Activated CD4-positive, CD25-positive, alpha-beta regulatory T cell (primary cell): Measurements from ENCODE around the gene NCBP2.

Experiments used
- DNase-seq, 4 experiments: peaks; one replicate each; lab custom pipeline; 2025; lab: John Stamatoyannopoulos, UW

NCBP2 gene

GRCh38 chr3:196941729-196942225, 551 bp downstream of the NCBP2 start:
- peak; percentile 23 to 46 (median 35) for DNase-seq

- DNase-seq = no peak
Observed at GRCh38 chr3:196938576-196938975, 3.8 kb downstream of the NCBP2 start.

- no peak for DNase-seq
Observed at GRCh38 chr3:196938124-196938523, 4.2 kb downstream of the NCBP2 start.

- DNase-seq = no peak
Observed at GRCh38 chr3:196936288-196936687, 6.0 kb downstream of the NCBP2 start.

- DNase-seq = no peak
Observed at GRCh38 chr3:196932600-196932999, 9.7 kb downstream of the NCBP2 start.

- no peak for DNase-seq
Observed at GRCh38 chr3:196931828-196932587, 10.3 kb downstream of the NCBP2 start.

GRCh38 chr3:196931157-196931556, 11.2 kb downstream of the NCBP2 start:
- no peak for DNase-seq

GRCh38 chr3:196927571-196928453, 14.5 kb downstream of the NCBP2 start:
- DNase-seq = no peak

- DNase-seq = no peak
Observed at GRCh38 chr3:196920733-196921132, 21.6 kb downstream of the NCBP2 start.

GRCh38 chr3:196918968-196919367, 23.4 kb downstream of the NCBP2 start:
- no peak for DNase-seq

GRCh38 chr3:196916995-196917394, 25.3 kb downstream of the NCBP2 start:
- no peak for DNase-seq

- no peak for DNase-seq
Observed at GRCh38 chr3:196916221-196916620, 26.1 kb downstream of the NCBP2 start.

GRCh38 chr3:196915375-196915774, 27.0 kb downstream of the NCBP2 start:
- no peak for DNase-seq

- DNase-seq = no peak
Observed at GRCh38 chr3:196914866-196915265, 27.5 kb downstream of the NCBP2 start.

- DNase-seq = no peak
Observed at GRCh38 chr3:196903740-196904139, 38.6 kb downstream of the NCBP2 start.

- DNase-seq = no peak
Observed at GRCh38 chr3:196902296-196902695, 40.0 kb downstream of the NCBP2 start.

GRCh38 chr3:196901768-196902167, 40.6 kb downstream of the NCBP2 start:
- DNase-seq = no peak

- DNase-seq = no peak
Observed at GRCh38 chr3:196896229-196896628, 46.1 kb downstream of the NCBP2 start.

GRCh38 chr3:196894557-196895295, 47.6 kb downstream of the NCBP2 start:
- no peak for DNase-seq

- no peak for DNase-seq
Observed at GRCh38 chr3:196889844-196890708, 52.3 kb downstream of the NCBP2 start.

- no peak for DNase-seq
Observed at GRCh38 chr3:196886144-196886543, 56.2 kb downstream of the NCBP2 start.
